HepG2 (cell line): Measurements from ENCODE around the gene ACADVL. TPM values are rescaled to one million over a fixed set of nuclear protein-coding genes. Genes with fewer than 3 reads are reported as not detected.

ENCODE experiments used
- ADNP ChIP-seq: sonication (generic); formaldehyde crosslinking; IDR thresholded peaks from 2 replicates; pipeline ENCODE4 v1.4.0; 2020; ENCODE audit warnings: missing genetic modification reagents
- ARNTL ChIP-seq: sonication (generic); formaldehyde crosslinking; IDR thresholded peaks from 2 replicates; pipeline ENCODE4 v1.4.0; 2020; ENCODE audit warnings: mild to moderate bottlenecking, missing genetic modification reagents
- CENPBD1 ChIP-seq: sonication (generic); formaldehyde crosslinking; IDR thresholded peaks from 2 replicates; pipeline ENCODE4 v1.8.0; 2022; ENCODE audit warnings: missing genetic modification reagents, low read depth, mild to moderate bottlenecking, borderline replicate concordance
- ELK4 ChIP-seq: sonication (generic); formaldehyde crosslinking; IDR thresholded peaks from 2 replicates; pipeline ENCODE4 v1.9.0; 2021; ENCODE audit warnings: missing genetic modification reagents, borderline replicate concordance
- ETV6 ChIP-seq: sonication (generic); formaldehyde crosslinking; conservative IDR thresholded peaks from 2 replicates; pipeline ENCODE4 v1.4.0; 2020; ENCODE audit warnings: missing genetic modification reagents
- FOXO1 ChIP-seq: sonication (generic); formaldehyde crosslinking; IDR thresholded peaks from 2 replicates; pipeline ENCODE4 v1.4.0; 2020; ENCODE audit warnings: missing genetic modification reagents
- GPN1 ChIP-seq: sonication (generic); formaldehyde crosslinking; IDR thresholded peaks from 2 replicates; pipeline ENCODE4 v1.5.1; 2020; ENCODE audit warnings: missing genetic modification reagents, borderline replicate concordance
- HES4 ChIP-seq: sonication (generic); formaldehyde crosslinking; IDR thresholded peaks from 2 replicates; pipeline ENCODE4 v1.9.0; 2021; ENCODE audit warnings: mild to moderate bottlenecking, missing genetic modification reagents, borderline replicate concordance
- HNF1A ChIP-seq, 2 experiments: sonication (generic) in 1 of 2; formaldehyde crosslinking in 1 of 2; IDR thresholded peaks; 2 replicates each; pipeline versions ENCODE4 v1.4.0 to v1.6.1; 2016 to 2020; ENCODE audit warnings: borderline replicate concordance in 1 of 2, low read depth in 1 of 2, mild to moderate bottlenecking in 1 of 2, missing genetic modification reagents in 1 of 2
- IKZF4 ChIP-seq: sonication (generic); formaldehyde crosslinking; IDR thresholded peaks from 2 replicates; pipeline ENCODE4 v1.5.1; 2020; ENCODE audit warnings: borderline replicate concordance, mild to moderate bottlenecking, low read depth, missing genetic modification reagents; ENCODE audit errors: not compliant biosample characterization
- KMT2B ChIP-seq: IDR thresholded peaks from 2 replicates; pipeline ENCODE4 v1.6.1; 2016; ENCODE audit warnings: missing genetic modification reagents, missing compliant biosample characterization
- MYC ChIP-seq: sonication (generic); formaldehyde crosslinking; IDR thresholded peaks from 2 replicates; pipeline ENCODE4 v1.9.0; 2021; ENCODE audit warnings: missing genetic modification reagents, borderline replicate concordance
- POLR2AphosphoS5 ChIP-seq: IDR thresholded peaks from 2 replicates; pipeline ENCODE4 v1.6.1; 2012; ENCODE audit warnings: low read depth, low read length
- RELA ChIP-seq: sonication (generic); formaldehyde crosslinking; IDR thresholded peaks from 2 replicates; pipeline ENCODE4 v1.4.0; 2020; ENCODE audit warnings: missing genetic modification reagents
- SMAD9 ChIP-seq: sonication (generic); formaldehyde crosslinking; IDR thresholded peaks from 2 replicates; pipeline ENCODE4 v1.5.1; 2020; ENCODE audit warnings: mild to moderate bottlenecking, missing genetic modification reagents
- SP4 ChIP-seq: sonication (generic); formaldehyde crosslinking; IDR thresholded peaks from 2 replicates; pipeline ENCODE4 v1.8.1; 2023; ENCODE audit warnings: mild to moderate bottlenecking, missing genetic modification reagents
- SRF ChIP-seq: IDR thresholded peaks from 2 replicates; pipeline ENCODE4 v1.6.1; 2011; ENCODE audit warnings: mild to moderate bottlenecking, low read depth, low read length, moderate library complexity
- ZFP1 ChIP-seq: IDR thresholded peaks from 2 replicates; pipeline ENCODE4 v1.6.1; 2016
- ZNF160 ChIP-seq: sonication (generic); formaldehyde crosslinking; IDR thresholded peaks from 2 replicates; pipeline ENCODE4 v1.8.0; 2022; ENCODE audit warnings: mild to moderate bottlenecking, inconsistent platforms, missing genetic modification reagents
- ZNF740 ChIP-seq: sonication (generic); formaldehyde crosslinking; IDR thresholded peaks from 2 replicates; pipeline ENCODE4 v1.4.0; 2020; ENCODE audit warnings: missing genetic modification reagents
- polyA plus RNA-seq, 8 experiments: library from polyadenylated mRNA; depleted of rRNA in 3 of 8; stranded (reverse) in 7 of 8; unstranded in 1 of 8; fragments of >200 nt; fragmentation: Illumina TruSeq in 4 of 8; extraction: Trizol in 4 of 8; gene quantifications; 2 replicates each; pipeline versions ENCODE4 v1.2.1 to v1.2.3, GENCODE V29; 2011 to 2016; ENCODE audit warnings: low read depth in 4 of 8, missing spikeins in 1 of 8, mixed read lengths in 1 of 8; ENCODE audit not compliant: insufficient read depth in 1 of 8
- total RNA-seq, 5 experiments: library from RNA; depleted of rRNA; stranded (reverse); fragments of >200 nt; fragmentation: Illumina TruSeq; extraction: Trizol; gene quantifications; 2 replicates each; pipeline ENCODE4 v1.2.3, GENCODE V29; 2016; ENCODE audit warnings: low read depth in 1 of 5
- TF ChIP-seq, protein P1 (sequence below): sonication (generic); formaldehyde crosslinking; IDR thresholded peaks from 2 replicates; pipeline ENCODE4 v1.5.0; 2020; ENCODE audit warnings: mild to moderate bottlenecking, missing genetic modification reagents

Gene ACADVL
- total and polyA plus RNA-seq, 2 of the 13 experiments (the other 11 are each of a cell fraction or from before 2014, with no cell fraction given), result 219 to 412 TPM

DNA sequence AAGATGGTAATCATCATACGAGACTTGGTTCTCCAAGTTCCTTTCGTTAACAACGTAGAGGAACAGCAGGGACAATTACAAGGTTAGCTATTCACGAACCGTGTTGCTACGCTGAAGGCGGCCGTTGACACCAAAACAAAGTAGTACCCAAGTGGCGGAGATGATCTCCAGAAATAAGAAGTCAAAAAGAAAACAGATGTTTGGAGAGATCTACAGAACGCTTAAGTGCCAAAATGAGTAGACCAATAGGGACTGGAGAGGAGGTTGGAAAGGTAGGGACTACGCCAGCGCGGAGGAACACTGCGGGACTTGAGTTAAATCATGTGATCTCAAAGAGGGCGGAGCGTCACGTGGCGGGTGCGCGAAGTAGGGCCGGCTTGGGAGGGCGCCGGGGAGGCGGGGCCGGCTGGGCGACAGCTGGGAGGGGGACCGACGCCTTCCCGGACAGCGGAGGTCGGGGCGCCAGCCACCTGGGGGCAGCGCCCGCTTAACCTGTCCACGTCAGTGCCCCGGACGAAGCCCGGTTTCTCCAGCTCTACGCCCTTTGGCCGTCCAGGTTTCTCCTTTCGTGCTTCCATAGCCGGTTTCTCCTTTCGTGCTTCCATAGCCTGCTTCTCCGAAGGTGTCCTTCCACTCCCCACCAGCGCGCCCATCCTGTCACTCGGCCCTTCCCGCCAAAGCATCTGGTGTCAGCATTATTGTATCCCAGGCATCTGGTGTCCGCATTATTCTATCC, 23.1 kb downstream of the ACADVL start (continued):
- TF ChIP-seq ZNF740 (CRISPR knock-in tag) (peak; percentile 95), SMAD9 (CRISPR knock-in tag) (no peak), GPN1 (CRISPR knock-in tag) (no peak), POLR2AphosphoS5 (peak; percentile 84), CENPBD1 (CRISPR knock-in tag) (0 out of 2 replicates have a peak, but pooled peaks have one; percentile 58), ZNF160 (CRISPR knock-in tag) (peak; percentile 56; the same call in 1 of the 2 replicates), KMT2B (CRISPR knock-in tag) (peak; percentile 50; the same call in 1 of the 2 replicates), FOXO1 (CRISPR knock-in tag) (peak; percentile 55; the same call in 1 of the 2 replicates), IKZF4 (CRISPR knock-in tag) (no peak), RELA (CRISPR knock-in tag) (no peak), ZFP1 (CRISPR knock-in tag) (peak; percentile 58; the same call in 1 of the 2 replicates), HES4 (CRISPR knock-in tag) (0 out of 2 replicates have a peak, but pooled peaks have one; percentile 18), HNF1A (IDR thresholded peaks at IDR 0.05; ENCODE audit: low read depth) (no peak), HNF1A (CRISPR knock-in tag; IDR thresholded peaks at IDR 0.05; ENCODE audit: borderline replicate concordance) (peak; percentile 56; the same call in 1 of the 2 replicates), ARNTL (CRISPR knock-in tag) (peak; percentile 94), ETV6 (CRISPR knock-in tag) (no peak), ELK4 (no peak), MYC (peak; percentile 85), SRF (peak; percentile 25; the same call in 1 of the 2 replicates), ADNP (CRISPR knock-in tag) (no peak), SP4 (CRISPR knock-in tag) (peak; percentile 85)
- TF ChIP-seq, protein P1, sequence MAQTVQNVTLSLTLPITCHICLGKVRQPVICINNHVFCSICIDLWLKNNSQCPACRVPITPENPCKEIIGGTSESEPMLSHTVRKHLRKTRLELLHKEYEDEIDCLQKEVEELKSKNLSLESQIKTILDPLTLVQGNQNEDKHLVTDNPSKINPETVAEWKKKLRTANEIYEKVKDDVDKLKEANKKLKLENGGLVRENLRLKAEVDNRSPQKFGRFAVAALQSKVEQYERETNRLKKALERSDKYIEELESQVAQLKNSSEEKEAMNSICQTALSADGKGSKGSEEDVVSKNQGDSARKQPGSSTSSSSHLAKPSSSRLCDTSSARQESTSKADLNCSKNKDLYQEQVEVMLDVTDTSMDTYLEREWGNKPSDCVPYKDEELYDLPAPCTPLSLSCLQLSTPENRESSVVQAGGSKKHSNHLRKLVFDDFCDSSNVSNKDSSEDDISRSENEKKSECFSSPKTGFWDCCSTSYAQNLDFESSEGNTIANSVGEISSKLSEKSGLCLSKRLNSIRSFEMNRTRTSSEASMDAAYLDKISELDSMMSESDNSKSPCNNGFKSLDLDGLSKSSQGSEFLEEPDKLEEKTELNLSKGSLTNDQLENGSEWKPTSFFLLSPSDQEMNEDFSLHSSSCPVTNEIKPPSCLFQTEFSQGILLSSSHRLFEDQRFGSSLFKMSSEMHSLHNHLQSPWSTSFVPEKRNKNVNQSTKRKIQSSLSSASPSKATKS (CRISPR knock-in tag), result no peak; the same call in 1 of the 2 replicates
